HG02852 (cell line): ENCODE results near the gene ZNG1B.
"Not testable (repeated sequence)": the region's sequence is repeated elsewhere in the genome, so short reads cannot be mapped to it uniquely, and the experiment has no call there.

Experiments used
- ATAC-seq: cut with Tn5 transposase; IDR thresholded peaks from one replicate; pipeline ENCODE4 v1.9.1; 2021; ENCODE audit warnings: mild to moderate bottlenecking, moderate library complexity; ENCODE audit not compliant: unreplicated experiment

The ZNG1B gene

DNA sequence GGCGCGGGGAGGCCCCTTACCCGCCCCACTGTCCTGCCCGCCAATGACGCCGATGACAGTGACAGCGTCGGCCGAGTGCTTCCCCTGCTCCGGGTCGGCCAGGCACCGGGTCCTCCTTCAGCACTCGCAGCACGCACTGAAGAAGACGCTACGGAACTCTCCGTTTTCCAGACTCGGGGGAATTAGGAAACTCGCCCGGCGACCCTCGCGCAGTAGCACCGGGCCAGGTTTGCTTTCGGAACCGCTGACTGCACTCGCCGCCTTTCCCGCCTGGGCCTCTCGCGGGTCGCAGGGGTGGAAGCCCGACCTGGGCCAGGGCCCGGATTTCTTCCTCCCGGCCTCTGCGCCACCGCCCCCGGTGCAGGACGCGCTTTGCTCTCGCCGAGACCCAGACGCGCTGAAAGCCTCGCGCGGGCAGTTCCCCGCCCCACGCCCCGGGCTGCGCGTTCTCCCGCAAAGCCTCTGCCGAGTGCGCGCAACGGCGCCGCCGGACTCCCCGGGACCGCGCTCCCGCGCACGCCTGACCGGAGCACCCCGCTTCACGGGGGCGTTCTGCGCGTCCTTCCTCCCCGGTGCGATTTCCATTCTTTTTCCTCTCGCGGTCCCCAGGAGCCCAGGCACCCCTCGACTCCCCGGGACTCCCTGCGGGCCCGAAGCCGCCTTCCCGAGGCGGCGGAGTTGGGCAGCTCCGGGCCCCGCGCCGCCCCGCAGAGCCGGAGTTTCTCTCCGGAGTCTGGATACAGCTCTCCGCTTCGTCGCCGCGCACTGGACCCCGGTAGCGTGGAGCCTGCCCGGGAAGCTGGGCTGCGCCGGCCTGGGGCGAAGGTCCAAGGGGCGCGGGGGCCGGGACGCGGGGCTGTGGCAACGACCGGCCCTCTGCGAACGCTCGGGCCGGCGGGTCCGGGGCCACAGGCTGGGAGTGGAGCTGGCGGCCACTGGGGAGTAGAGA is 65.9 kb downstream of the ZNG1B start:
- peak; percentile 76 for ATAC-seq

DNA sequence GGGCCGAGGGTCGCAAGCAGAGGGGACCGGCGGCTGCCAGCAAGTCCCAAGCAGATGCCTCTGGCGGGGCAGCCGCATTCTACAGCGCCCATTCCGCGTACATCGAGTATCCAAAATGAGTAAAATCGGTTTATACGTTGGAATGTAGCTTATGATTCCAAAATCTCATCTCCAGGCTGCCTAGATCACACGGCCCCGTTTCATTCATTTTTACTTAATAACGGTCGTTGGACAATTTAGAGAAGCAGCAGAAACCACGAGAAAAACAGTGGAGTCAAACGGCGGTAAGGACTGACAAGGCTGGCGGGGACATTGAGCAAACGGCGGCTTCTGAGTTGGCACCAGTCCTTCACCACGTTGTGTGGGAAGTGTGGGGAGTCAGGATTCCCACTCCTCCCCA is 66.6 kb downstream of the ZNG1B start:
- ATAC-seq: not testable (repeated sequence)

DNA sequence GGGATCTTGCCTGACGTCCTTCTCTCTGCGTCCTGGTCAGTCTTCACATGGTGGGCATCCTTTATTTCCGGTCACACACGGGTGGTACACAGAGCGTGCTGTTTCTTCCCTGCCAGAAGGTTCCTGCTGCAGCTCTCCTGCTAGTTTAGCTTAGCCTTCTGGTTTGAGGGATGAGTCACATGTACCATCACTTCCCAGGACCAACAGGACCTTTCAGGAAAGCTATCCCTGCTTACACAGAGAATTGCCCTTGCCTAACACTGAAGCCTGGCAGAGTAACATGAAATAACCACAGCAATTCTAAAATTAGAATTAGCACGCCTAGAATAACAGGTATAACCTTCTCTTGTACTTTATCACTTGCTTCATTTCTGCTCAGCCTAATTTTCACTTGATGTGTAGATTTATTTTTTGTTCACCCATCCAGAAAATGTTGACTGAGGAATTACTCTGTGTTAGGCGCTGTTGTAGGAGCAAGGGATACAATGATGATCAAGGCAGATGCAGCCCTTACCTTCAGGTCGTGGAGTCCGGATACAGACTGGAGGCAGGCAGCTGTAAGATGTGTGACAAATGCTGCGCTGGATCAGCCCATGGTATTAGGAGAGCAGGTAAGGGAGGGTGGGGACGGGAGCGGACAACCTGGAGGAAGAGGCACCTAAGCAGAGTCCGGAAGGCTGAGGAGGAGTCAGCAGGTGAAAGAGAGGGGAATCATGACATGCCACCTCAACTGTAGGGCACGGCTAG is 70.1 kb downstream of the ZNG1B start:
- not testable (repeated sequence) for ATAC-seq

DNA sequence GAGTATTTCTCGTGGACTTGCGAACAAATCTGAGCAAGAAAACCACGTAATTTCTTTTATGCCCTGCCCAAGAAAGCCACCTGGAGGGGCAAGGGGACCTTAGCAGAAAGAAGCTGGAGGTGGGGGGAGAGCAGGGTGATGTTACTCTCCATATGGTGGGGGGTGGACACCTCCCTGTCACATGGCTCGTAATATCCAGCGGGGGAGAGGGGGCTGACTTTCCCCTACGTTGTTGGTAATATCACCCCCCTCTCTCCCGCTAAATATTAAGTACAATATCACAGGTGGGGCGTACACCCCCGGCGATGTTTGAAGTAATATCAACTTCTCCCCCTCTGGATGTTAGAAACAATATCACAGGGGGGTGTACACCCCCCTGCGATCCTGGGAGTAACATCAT is 70.7 kb downstream of the ZNG1B start:
- ATAC-seq: not testable (repeated sequence)

- ATAC-seq: not testable (repeated sequence)
Measured at GRCh38 chr2:113510913-113511312, 73.4 kb downstream of the ZNG1B start.

DNA sequence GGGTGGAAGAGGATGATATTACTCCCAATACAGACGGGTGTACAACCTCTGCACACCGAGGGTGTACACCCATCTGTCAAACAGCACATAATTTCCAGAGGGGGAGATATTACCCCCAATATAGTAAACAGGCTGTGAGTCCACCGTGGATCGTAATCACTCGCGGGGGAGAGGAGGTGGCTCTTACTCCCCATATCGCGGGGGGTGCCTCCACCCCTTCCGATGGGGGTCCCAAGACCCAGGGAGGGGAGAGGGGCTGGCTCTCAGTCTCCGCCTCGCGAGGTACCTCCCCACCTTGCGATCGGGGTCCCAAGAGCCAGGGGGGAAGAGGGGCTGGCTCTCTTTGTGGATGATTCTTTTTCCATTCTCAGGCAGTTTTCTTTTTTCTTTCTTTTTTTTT is 74.4 kb downstream of the ZNG1B start:
- ATAC-seq: not testable (repeated sequence)

GRCh38 chr2:113515457-113515856 is 78.0 kb downstream of the ZNG1B start:
- ATAC-seq: not testable (repeated sequence)

- not testable (repeated sequence) for ATAC-seq
Measured at GRCh38 chr2:113515995-113516394, 78.5 kb downstream of the ZNG1B start.

- ATAC-seq: not testable (repeated sequence)
Measured at GRCh38 chr2:113517025-113517424, 79.5 kb downstream of the ZNG1B start.

DNA sequence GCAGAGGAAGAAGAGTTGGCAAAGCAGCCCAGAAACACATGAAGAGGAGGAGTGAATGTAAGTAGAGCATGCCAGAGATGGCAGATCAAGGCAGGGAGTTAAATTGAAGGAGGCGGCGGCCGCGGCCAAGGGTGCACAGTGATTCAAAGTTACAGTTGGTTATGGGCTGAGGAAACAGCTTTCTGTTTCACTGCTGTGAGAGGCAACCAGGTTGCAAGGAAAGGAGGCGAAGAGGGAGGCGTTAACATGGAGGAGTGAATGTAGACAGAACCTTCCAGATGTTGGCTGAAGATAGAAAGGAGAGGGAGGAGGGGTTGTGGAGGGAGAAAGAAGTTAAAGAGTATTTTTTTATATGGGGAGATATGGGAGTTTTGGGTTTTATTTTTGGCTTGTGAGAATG is 83.3 kb downstream of the ZNG1B start:
- ATAC-seq: not testable (repeated sequence)

GRCh38 chr2:113521492-113521891 is 84.0 kb downstream of the ZNG1B start:
- ATAC-seq: not testable (repeated sequence)

- ATAC-seq: not testable (repeated sequence)
Measured at GRCh38 chr2:113524986-113525385, 87.5 kb downstream of the ZNG1B start.

DNA sequence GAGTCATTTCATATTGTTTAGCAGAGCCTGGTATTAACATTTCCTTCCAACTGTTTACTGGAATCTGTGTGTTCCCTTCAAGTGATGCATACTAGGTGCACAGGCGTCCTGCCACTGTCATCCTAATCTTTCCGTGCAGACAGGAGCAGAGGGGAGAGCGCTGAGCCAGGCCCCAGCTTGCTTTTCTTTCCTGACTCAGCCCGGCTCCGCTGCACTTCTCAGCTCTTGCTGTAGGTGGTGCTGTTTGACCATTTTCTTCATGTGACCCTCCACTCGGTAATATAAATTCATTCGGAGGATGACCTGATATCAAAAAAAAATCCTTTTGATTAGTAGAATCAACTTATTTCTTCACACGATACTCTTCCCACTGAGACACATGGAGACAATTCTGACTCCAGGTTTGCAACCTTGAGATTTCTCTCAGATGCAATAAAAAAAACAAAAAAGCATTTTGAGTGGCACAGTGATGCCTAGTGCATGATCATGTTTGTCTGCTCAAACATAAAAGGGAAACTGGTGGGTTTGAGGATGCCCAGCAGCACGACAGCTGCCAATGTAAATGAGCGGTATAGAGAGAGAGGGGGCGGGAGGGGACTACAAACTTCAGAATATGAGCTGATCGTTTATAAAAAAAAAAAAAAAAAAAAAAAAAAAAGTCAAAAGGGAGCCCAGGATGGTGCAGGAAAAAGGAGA is 90.0 kb downstream of the ZNG1B start:
- peak; percentile 87 for ATAC-seq

DNA sequence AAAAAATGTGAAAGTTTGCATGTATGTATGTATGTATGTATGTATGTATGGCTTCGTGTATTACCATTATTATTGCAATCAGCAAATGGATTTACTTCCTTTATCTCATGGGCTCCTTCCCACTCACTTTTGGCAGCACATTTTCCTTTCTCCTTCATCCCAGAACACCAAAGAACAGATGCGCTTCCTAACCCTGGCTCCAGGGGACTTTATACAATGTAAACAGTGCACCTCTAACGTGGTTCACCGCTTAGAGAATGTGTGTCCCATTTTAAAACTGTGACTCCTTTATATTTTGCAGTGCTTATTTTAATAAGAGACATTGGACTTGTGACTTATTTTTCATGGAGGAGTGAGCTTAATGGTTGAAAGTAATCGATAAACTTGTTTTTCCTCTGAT is 90.6 kb downstream of the ZNG1B start:
- ATAC-seq: not testable (repeated sequence)

- ATAC-seq: not testable (repeated sequence)
Measured at GRCh38 chr2:113528904-113529303, 91.4 kb downstream of the ZNG1B start.

DNA sequence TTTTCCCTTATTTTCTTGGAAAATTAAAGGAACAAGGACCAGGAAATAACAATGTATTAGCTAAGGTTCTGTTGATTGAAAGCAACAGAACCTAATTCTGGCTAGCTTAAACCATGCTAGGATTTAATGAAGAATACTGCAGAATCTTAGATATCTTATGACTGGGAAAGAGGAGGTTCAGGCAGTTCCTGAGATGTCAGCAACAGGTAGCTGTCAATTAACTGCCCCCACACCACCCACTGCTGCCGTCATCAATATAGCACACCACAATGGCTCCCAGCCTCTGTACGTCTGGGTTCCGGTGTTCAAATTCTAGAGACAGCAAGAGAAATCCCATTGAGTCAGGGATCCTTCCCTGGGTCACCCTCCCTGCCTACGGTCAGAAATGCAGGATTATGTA is 95.5 kb downstream of the ZNG1B start:
- not testable (repeated sequence) for ATAC-seq

DNA sequence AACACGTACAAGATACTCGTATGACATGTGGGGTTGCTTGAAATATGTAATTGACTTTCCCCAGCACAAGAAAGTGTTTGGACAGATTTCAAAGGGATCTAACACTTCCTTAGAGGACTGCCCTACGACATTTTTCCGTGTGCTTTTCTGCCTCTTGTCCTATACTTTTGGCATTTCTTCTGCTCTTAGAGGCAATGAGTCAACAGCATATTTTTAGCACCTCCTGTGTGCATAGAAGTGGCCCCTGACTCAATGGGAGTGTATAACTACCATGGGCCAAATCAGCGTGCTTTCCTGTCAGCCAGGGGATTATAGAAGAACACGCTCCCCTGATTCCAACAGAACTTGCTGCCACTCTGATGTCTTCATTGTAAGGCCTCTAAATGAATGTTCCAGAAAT is 99.1 kb downstream of the ZNG1B start:
- not testable (repeated sequence) for ATAC-seq

DNA sequence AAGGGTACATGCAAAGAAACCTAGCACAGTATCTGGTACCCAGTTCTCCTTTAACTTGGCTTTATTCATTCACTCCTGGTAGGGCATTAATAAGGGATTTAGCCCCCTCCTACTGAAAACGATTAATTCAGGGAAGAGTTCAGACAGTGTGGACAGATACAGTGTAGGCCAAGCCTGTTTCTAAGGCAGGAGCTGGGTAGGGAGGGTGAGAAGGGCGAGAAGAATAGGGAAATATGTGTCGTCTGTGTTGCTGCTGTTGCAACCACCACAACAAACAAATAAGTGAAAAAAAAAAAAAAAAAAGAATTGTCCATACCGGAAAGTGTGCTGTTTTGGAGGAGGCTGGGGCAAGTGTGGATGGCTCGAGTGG is 103.3 kb downstream of the ZNG1B start:
- ATAC-seq: not testable (repeated sequence)

DNA sequence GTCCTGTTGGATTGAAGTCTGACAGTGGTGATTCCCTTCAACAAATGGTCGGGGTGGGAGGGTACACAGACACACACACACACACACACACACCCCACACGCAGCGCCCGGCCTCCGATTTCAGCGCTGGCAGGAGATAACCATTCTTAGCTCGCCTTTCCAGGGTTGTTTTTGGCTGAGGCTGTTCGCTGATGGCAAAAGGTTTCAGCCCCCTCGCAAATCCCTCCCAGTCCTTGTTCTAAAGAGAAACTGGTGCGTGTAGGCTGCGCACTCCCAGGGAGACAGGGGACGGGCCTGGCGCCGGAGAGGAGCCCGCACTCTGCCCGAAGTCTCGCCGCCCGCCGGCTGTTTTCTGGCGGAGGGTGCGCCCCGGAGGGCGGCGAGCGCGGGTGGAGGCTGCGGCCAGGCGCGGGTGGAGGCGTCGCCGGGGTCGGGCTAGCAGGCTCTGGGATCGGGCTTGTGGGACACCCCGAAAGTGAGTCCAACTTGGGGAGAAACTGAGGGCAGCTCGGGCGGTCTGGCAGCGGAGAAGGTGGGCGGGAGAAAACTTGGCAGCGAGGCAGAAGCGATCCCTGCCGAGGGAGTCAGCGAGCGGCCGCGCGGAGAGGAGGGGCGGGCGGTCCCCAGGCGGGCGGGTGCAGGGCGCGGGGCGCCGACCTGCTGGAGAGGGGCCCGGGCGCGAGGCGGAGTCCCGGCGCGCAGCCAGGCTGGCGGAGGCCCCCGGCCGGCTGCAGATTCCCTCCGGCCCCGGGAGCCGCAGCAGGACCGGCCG is 103.9 kb downstream of the ZNG1B start:
- not testable (repeated sequence) for ATAC-seq

DNA sequence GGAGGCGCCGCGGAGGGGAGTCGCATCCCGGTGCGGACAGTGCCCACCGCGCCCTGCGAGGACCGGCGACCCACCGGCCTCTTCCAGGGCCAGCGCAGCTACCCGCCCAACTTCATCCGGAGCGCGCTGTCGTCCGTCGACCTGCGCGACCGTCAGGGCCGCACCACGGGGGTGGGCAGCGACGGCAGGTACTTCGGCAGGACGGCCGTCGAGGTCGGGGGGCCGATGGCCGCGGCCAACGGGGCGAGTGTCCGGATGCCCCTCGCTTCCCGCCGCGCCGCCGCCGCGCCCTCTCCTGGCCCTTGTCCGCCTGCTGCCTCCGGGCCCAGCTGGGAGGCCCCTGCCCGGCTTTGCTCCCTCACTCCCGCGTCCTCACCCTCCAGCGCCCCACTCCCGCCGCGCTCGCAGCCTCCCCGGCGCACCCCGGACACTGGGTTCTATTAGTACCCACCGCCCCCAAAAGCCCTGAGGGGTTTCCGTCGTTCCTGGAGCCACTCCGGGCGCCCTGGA is 104.5 kb downstream of the ZNG1B start:
- not testable (repeated sequence) for ATAC-seq
